ENCODE results near the gene METTL16. TPM values are rescaled to one million over a fixed set of nuclear protein-coding genes. Genes with fewer than 3 reads are reported as not detected.
"Not testable (repeated sequence)": the region's sequence is repeated elsewhere in the genome, so short reads cannot be mapped to it uniquely, and the experiment has no call there.

Gene METTL16
- total RNA-seq, 1 experiment from 2014 or later, result 37.6 TPM

DNA sequence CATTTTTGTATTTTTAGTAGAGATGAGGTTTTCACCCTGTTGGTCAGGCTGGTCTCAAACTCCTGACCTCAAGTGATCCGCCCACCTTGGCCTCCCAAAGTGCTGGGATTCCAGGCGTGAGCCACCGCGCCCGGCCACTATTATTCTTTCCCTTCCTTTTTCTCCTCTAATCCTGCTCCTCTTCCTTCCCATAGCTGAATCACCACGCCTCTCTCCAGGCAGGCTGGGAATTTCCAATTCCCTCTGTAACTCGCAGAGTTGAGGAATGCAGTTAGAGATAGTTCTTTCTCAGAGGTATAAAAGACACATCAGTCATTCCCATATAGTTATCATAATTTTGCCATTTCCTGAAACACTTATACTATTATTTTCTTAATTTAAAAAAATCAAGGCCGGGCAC lies 11.2 kb downstream of the METTL16 start:
- no peaks in the 10 kb centered on the region for H3K27me3 ChIP-seq (ENCODE audit: insufficient read depth, low read length)
- peaks cover 94% of the 10 kb centered on the region for H3K79me2 ChIP-seq (ENCODE audit: insufficient read depth, low read length)
- H2AFZ ChIP-seq (ENCODE audit: low read depth, low read length, poor library complexity, severe bottlenecking), result no peak overlapping the region
- H3K27ac ChIP-seq (ENCODE audit: low read depth, low read length), result no peak overlapping the region
- H3K9me2 ChIP-seq (ENCODE audit: insufficient read depth), result no peaks in the 10 kb centered on the region
- H3K9me3 ChIP-seq (ENCODE audit: control insufficient read depth in 1 of 2, insufficient read depth in 1 of 2, low read depth in 1 of 2, low read length in 2 of 2), result no peaks in the 10 kb centered on the region
- ATAC-seq (no peak), DNase-seq (ENCODE audit: low read depth, low spot score) (no peak)
- no TSS peak for BruUV-seq (replicated peaks)
- H3K36me3 ChIP-seq (ENCODE audit: control insufficient read depth in 1 of 2, insufficient read depth in 2 of 2, low read length in 2 of 2), result peaks cover 4 to 9% of the 10 kb centered on the region in 2 experiments; a peak in 3 of 4 replicates
- H4K20me1 ChIP-seq (ENCODE audit: insufficient read depth), result peaks cover 5% of the 10 kb centered on the region; the same call in 1 of the 2 replicates
- H3K4me3 ChIP-seq (replicated peaks in 1 of 2; ENCODE audit: low read depth in 1 of 2, low read length in 2 of 2), result no peak overlapping the region
- RAD21 ChIA-PET (ENCODE audit: low non-redundant PET in 1 of 2, low total read pairs in 2 of 2, uncharacterized antibody in 2 of 2, unreplicated experiment in 2 of 2), result no interaction called here
- TF ChIP-seq POLR2A (IDR thresholded peaks at IDR 0.05; ENCODE audit: borderline replicate concordance, extremely low read depth, insufficient read depth, insufficient read length), result no peak
- no peak for TF ChIP-seq EZH2phosphoT487 (IDR thresholded peaks at IDR 0.05; ENCODE audit: borderline replicate concordance)
- TF ChIP-seq EGR1 (IDR thresholded peaks at IDR 0.05; ENCODE audit: low read depth), result no peak
- no peak for TF ChIP-seq RAD21 (IDR thresholded peaks at IDR 0.05; ENCODE audit: low read depth)
- TF ChIP-seq, protein P1, sequence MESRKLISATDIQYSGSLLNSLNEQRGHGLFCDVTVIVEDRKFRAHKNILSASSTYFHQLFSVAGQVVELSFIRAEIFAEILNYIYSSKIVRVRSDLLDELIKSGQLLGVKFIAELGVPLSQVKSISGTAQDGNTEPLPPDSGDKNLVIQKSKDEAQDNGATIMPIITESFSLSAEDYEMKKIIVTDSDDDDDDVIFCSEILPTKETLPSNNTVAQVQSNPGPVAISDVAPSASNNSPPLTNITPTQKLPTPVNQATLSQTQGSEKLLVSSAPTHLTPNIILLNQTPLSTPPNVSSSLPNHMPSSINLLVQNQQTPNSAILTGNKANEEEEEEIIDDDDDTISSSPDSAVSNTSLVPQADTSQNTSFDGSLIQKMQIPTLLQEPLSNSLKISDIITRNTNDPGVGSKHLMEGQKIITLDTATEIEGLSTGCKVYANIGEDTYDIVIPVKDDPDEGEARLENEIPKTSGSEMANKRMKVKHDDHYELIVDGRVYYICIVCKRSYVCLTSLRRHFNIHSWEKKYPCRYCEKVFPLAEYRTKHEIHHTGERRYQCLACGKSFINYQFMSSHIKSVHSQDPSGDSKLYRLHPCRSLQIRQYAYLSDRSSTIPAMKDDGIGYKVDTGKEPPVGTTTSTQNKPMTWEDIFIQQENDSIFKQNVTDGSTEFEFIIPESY (IDR thresholded peaks at IDR 0.05; ENCODE audit: extremely low read depth, insufficient replicate concordance, low read length), result no peak
- no peak for TF ChIP-seq JUND (IDR thresholded peaks at IDR 0.05)
- TF ChIP-seq SIN3A (IDR thresholded peaks at IDR 0.05; ENCODE audit: low read depth), result no peak
- TF ChIP-seq TCF7L2 (IDR thresholded peaks at IDR 0.05; ENCODE audit: borderline replicate concordance, extremely low read depth, insufficient read depth, insufficient read length), result no peak
- no peak for TF ChIP-seq ELF1 (IDR thresholded peaks at IDR 0.05; ENCODE audit: borderline replicate concordance, low read depth)
- TF ChIP-seq ZFX (IDR thresholded peaks at IDR 0.05), result no peak
- TF ChIP-seq CBX3 (IDR thresholded peaks at IDR 0.05; ENCODE audit: low read depth), result no peak
- no peak for TF ChIP-seq YY1 (IDR thresholded peaks at IDR 0.05; ENCODE audit: extremely low read depth, insufficient replicate concordance, low read depth, low read length)
- TF ChIP-seq, protein P2, sequence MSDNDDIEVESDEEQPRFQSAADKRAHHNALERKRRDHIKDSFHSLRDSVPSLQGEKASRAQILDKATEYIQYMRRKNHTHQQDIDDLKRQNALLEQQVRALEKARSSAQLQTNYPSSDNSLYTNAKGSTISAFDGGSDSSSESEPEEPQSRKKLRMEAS (IDR thresholded peaks at IDR 0.05), result no peak
- TF ChIP-seq EZH2 (IDR thresholded peaks at IDR 0.05), result no peak
- no peak overlapping the region for H3K9ac ChIP-seq (ENCODE audit: low read length)
- POLR2A ChIA-PET, result interaction anchor here (1.6 kb wide), 1 partner anchor 11 kb away, joined by 5 read pairs; the partner anchor contains the start of gene METTL16
- intact Hi-C loops (cut with micrococcal nuclease), result no loop called here
- CTCF ChIA-PET, result no interaction called here
- peaks cover 3 to 5% of the 10 kb centered on the region in 2 experiments; a peak in 2 of 4 replicates for H3K4me1 ChIP-seq (ENCODE audit: control insufficient read depth in 1 of 2, insufficient read depth in 2 of 2, low read length in 2 of 2)
- no peak overlapping the region for H3K4me2 ChIP-seq (ENCODE audit: low read length)

DNA sequence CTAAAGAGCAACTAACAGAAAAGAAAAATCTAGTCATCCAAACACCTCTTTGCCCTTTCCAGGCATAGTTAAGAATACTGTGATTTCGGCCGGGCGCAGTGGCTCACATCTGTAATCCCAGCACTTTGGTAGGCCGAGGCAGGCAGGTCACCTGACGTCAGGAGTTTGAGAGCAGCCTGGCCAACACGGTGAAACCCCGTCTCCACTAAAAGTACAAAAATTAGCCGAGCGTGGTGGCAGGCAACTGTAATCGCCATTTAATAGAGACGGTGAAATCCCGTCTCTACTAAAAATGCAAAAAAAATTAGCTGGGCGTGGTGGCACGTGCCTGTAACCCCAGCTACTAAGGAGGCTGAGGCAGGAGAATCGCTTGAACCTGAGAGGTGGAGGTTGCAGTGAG lies 22.4 kb downstream of the METTL16 start:
- H3K9me2 ChIP-seq (ENCODE audit: insufficient read depth); H3K27ac ChIP-seq (ENCODE audit: low read depth, low read length); H3K36me3 ChIP-seq (ENCODE audit: control insufficient read depth in 1 of 2, insufficient read depth in 2 of 2, low read length in 2 of 2); DNase-seq (ENCODE audit: low read depth, low spot score); H3K9me3 ChIP-seq (ENCODE audit: control insufficient read depth in 1 of 2, insufficient read depth in 1 of 2, low read depth in 1 of 2, low read length in 2 of 2); BruUV-seq (replicated peaks); POLR2A ChIA-PET; H4K20me1 ChIP-seq (ENCODE audit: insufficient read depth); ATAC-seq; H3K4me2 ChIP-seq (ENCODE audit: low read length); H2AFZ ChIP-seq (ENCODE audit: low read depth, low read length, poor library complexity, severe bottlenecking); H3K27me3 ChIP-seq (ENCODE audit: insufficient read depth, low read length); H3K9ac ChIP-seq (ENCODE audit: low read length); CTCF ChIA-PET; H3K4me3 ChIP-seq (replicated peaks in 1 of 2; ENCODE audit: low read depth in 1 of 2, low read length in 2 of 2); intact Hi-C loops (cut with micrococcal nuclease): not testable (repeated sequence)
- H3K79me2 ChIP-seq (ENCODE audit: insufficient read depth, low read length), result peaks cover 87% of the 10 kb centered on the region
- peaks cover 23 to 26% of the 10 kb centered on the region in 2 experiments for H3K4me1 ChIP-seq (ENCODE audit: control insufficient read depth in 1 of 2, insufficient read depth in 2 of 2, low read length in 2 of 2)
- RAD21 ChIA-PET (ENCODE audit: low non-redundant PET in 1 of 2, low total read pairs in 2 of 2, uncharacterized antibody in 2 of 2, unreplicated experiment in 2 of 2), result interaction anchor here in 1 of 2 experiments (0.7 kb wide), 1 partner anchor 22 kb away, joined by 3 read pairs; no protein-coding TSS in a partner anchor

Measured in HCT116 (cell line).